SIG-M5 (cell line): Measurements from ENCODE around the gene MAPK13.
"Not testable (repeated sequence)": the region's sequence is repeated elsewhere in the genome, so short reads cannot be mapped to it uniquely, and the experiment has no call there.

Experiments used
- DNase-seq: peaks from one replicate; lab custom pipeline; 2025; lab: John Stamatoyannopoulos, UW

Gene MAPK13

DNA sequence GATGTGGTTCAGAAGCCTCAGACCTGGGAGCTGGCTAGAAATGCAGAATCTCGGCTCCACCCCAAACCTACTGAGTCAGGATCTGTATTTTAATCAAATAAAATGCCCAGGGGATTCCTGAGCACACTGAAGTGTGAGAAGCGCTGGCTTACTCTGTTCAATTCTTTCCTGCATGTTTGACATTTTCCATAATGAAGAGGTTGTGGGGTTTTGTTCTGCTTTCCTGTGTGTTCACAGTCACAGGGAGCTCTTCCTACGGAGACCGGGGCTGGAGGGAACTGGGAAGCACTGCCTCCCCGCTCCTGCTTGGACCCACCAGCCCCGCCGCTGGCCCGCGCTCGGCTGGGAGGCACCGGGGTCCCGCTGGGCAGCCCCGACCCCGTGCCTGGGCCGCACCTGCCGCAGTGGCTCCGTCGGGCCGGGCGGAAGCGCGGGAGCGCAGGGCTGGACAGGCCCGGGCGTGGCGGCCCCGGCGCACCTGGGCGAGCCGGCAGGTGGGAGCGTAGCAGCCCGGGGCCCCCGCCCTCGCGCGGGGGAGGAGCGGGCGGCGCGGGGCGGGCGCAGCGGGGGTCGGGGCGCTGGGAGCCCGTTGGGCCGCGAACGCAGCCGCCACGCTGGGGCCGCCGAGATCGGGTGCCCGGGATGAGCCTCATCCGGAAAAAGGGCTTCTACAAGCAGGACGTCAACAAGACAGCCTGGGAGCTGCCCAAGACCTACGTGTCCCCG, at the start of gene MAPK13:
Gene MAPK13 (plus strand): TSS at position 573 of the 726 bp plus-strand sequence. CDS start 70 bp downstream, at position 643.
- no peak for DNase-seq

GRCh38 chr6:36082318-36082717, 48.0 kb upstream of the MAPK13 start:
- DNase-seq, result no peak

DNA sequence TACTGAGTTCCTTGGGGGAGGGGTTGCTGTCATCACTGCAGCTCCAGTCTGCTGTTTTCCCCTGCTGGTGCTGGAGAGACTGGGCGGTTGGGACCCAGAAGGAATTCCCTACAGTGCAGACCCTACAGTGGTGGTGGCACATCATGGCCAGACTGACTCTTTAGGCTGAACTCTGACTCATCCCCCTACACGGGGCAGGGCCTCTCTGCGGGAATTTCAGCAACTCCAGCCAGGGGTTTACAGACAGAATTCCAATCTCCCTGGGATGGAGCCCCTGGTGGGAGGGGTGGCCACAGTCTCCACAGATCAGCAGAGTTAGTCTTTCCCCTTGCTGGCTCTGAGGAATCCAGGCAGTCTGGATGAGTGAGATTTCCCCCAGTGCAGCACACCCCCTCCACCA, 46.9 kb upstream of the MAPK13 start:
- no peak for DNase-seq

GRCh38 chr6:36088204-36088603, 42.1 kb upstream of the MAPK13 start:
- not testable (repeated sequence) for DNase-seq

- DNase-seq, result no peak
Measured at GRCh38 chr6:36089048-36089447, 41.3 kb upstream of the MAPK13 start.

- DNase-seq, result no peak
Measured at GRCh38 chr6:36094238-36094637, 36.1 kb upstream of the MAPK13 start.

DNA sequence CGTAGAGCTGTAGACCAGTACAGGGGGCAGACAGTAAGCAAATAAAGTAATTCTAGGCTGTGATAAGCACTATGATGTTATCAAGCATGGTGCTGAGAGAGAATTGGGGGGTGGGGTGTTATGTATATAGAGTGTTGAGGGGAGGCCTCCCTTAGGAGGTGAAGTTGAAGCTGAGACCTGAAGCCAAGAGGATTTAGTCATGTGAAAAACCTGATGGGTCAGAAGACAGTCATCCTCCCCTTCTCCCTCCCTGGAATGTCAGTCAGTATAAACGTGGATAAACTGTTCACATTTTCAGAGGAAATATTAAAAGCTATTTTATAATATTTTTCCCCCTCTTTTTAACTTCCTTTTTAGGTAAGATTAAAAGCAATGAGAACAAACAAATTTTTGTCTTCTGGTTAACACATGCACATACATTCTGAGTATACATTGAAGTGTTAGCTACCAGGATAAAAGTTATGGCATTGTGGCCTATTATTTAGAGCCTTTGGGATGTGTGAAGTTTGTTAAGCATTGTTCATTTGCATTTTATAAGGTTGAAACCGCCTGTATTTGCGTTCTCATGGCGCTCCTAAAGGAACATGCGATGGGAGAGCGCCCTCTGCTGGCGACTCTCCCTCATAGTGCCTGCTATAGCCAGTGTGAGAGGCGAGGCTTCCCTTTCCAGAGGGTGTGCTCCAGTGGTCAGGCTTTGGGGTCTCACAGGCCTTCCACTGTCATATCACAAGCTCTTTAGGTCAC, 35.4 kb upstream of the MAPK13 start:
- DNase-seq, result no peak

GRCh38 chr6:36095497-36096391, 34.6 kb upstream of the MAPK13 start:
- DNase-seq, result no peak

GRCh38 chr6:36098253-36098919, 31.9 kb upstream of the MAPK13 start:
- no peak for DNase-seq

DNA sequence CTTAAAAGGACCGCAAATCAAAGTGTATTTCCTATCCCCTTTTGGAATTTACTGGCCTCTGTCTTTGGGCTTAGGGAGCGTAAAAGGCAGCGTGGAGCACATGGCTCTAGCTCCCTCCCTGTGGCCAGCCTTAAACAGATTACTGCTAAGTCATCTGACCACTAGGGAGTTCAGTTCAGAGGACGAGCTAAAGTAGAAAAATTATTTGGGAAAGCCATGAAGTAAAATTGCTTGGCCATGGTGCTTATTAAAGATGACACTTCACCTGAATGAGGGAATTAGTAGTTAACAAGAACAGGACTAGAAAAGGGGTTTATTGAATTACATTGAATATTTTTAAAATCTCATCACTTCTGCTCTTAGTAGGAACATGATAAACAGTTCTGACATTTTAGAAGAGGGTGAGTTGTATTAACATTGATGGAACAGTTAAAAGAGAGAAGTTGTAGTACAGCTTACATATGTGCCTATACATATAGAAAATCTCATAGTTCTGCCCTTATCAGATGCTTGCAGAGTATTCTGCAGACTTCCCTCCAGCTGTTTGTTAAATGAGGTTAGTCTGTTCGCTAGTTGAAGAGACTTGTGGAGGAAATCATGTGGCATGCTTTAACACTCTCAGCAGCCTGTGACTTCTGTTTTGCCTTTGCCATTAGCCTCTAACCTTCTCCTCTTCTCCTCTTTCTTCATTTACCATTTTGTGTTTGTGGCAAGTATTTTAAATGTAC, 31.2 kb upstream of the MAPK13 start:
- DNase-seq, result no peak

DNA sequence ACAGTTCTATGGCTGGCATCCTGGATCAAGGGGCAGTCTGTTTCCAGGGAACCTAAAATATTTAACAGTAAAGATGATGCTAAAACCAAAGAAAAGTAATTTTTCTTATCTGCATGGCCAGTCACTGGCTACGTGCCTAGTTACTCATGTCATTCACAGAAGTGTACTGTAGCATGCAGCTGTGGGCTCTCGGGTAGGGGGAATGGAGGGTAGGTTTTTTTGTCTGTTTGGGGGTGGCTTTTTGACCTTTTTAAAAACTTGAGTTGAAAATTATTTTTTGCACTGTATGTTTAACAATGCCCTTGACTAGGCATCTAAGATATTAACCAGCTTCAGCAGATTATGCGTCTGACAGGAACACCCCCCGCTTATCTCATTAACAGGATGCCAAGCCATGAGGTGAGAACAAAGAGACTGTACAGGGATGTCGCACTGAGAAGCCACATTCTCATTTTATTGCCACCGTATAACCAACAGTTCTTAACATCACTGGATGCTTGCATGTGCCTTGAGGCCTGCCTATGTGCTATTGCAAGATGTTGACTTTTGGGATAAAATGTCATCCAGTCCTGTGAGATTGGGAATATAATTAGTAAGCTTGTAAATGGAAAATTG, 30.3 kb upstream of the MAPK13 start:
- no peak for DNase-seq

DNA sequence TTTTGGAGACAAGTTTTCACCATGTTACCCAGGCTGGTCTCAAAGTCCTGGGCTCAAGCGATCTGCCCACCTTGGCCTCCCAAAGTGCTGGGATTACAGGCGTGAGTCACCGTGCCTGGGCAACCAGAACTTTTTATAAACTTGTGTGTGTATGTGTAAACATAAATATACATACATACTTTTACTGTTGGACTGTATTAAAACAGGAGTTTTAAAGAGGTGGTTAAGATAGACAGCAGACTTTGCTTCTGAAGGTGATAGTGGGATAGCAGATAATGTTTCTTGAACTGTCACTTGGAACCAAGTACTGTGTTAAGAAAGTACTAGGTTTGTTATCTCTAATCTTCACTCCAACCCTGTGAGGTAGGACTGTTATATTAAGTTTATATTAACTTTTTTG, 28.6 kb upstream of the MAPK13 start:
- DNase-seq, result no peak

DNA sequence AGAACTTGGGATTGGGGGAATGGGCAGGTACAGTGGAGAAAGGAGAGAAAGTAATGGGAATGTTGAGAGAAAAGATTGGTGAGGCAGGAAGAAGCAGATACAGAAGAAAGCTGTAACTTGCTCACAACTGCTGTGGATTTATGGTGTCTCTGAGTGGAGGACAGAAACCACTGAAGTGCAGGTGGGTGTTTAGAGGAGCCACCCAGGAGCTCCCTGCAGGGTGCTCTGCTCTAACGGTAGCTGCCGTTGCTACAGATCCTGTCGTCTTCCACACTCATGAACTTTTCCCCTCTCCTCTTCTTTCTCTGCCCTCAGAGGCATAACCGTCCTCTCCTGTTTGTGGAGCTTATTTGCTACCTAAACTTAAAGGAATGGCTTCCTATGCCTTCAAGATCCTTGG, 27.5 kb upstream of the MAPK13 start:
- DNase-seq, result no peak

DNA sequence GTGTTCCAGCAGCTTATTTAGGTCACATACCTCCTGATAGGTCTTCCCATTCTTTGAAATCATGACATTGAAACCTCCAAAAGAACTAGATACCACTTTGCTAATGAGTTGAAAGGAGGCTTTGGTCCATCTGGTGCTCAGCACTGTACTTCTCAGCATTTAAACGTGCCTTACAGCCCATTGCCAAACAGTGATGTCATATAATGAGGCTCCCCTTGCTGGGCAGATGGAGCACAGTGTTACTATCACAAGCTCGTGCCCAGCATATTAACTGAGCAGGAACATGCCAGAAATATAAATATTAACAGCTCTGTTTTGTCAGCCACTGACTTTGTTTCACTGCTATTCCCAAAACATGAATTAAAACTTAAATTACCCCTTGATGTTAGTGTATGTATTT, 25.5 kb upstream of the MAPK13 start:
- DNase-seq, result no peak

DNA sequence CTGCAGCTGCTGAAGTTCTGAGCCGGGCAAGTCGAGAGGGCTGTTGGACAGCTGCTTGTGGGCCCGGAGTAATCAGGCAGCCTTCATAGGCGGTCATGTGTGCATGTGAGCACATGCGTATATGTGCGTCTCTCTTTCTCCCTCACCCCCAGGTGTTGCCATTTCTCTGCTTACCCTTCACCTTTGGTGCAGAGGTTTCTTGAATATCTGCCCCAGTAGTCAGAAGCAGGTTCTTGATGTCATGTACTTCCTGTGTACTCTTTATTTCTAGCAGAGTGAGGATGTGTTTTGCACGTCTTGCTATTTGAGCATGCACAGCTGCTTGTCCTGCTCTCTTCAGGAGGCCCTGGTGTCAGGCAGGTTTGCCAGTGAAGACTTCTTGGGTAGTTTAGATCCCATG, 21.2 kb upstream of the MAPK13 start:
- no peak for DNase-seq

DNA sequence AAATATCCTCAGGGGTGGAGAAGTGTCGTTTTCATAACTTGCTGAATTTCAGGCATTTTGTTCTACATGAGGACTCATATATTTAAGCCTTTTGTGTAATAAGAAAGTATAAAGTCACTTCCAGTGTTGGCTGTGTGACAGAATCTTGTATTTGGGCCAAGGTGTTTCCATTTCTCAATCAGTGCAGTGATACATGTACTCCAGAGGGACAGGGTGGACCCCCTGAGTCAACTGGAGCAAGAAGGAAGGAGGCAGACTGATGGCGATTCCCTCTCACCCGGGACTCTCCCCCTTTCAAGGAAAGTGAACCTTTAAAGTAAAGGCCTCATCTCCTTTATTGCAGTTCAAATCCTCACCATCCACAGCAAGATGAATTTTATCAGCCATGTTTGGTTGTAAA, 20.3 kb upstream of the MAPK13 start:
- no peak for DNase-seq

- no peak for DNase-seq
Measured at GRCh38 chr6:36110863-36111262, 19.4 kb upstream of the MAPK13 start.

- DNase-seq, result no peak
Measured at GRCh38 chr6:36111526-36111925, 18.8 kb upstream of the MAPK13 start.

- DNase-seq, result no peak
Measured at GRCh38 chr6:36113049-36113448, 17.3 kb upstream of the MAPK13 start.

DNA sequence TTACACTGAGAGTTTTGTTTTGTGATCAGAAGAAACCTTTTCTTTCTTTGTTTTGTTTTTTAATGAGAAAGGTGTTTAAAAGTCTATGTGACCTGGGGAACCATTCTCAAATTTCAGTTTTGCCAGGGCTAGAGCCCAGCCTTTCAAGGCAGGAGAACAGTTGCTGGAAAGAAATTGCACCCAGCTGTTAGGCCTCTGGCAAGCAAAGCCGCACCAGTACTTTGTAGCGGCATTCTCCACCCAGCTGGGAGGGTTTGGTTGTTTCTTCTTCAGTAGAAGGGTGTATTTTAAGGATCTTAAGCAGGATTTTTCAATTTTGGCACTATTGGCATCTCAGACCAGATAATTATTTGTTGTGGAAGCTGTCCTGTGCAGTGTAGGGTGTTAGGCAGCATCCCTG, 16.6 kb upstream of the MAPK13 start:
- no peak for DNase-seq
